Stromal cell of bone marrow (primary cell): ENCODE data around the gene GABRR2.
"Not testable (repeated sequence)": the region's sequence is repeated elsewhere in the genome, so short reads cannot be mapped to it uniquely, and the experiment has no call there.

Experiments used
- DNase-seq: peaks from one replicate; pipeline ENCODE4 v3.0.0-alpha.2; 2012; ENCODE audit warnings: low read depth

Gene GABRR2

GRCh38 chr6:89257346-89257745 is 57.8 kb downstream of the GABRR2 start:
- no peak for DNase-seq

GRCh38 chr6:89255417-89255816 is 59.7 kb downstream of the GABRR2 start:
- DNase-seq, result no peak

- DNase-seq, result no peak
Measured at GRCh38 chr6:89254569-89254968, 60.5 kb downstream of the GABRR2 start.

- no peak for DNase-seq
Measured at GRCh38 chr6:89252907-89253306, 62.2 kb downstream of the GABRR2 start.

GRCh38 chr6:89251976-89252375 is 63.1 kb downstream of the GABRR2 start:
- DNase-seq, result no peak

GRCh38 chr6:89251170-89251569 is 63.9 kb downstream of the GABRR2 start:
- no peak for DNase-seq

- DNase-seq, result no peak
Measured at GRCh38 chr6:89250239-89250638, 64.9 kb downstream of the GABRR2 start.

- DNase-seq, result no peak
Measured at GRCh38 chr6:89244241-89244985, 70.7 kb downstream of the GABRR2 start.

- no peak for DNase-seq
Measured at GRCh38 chr6:89243331-89243629, 71.8 kb downstream of the GABRR2 start.

GRCh38 chr6:89242574-89243330 is 72.3 kb downstream of the GABRR2 start:
- DNase-seq, result peak; percentile 28

- no peak for DNase-seq
Measured at GRCh38 chr6:89239338-89239737, 75.8 kb downstream of the GABRR2 start.

- DNase-seq, result no peak
Measured at GRCh38 chr6:89237158-89237557, 77.9 kb downstream of the GABRR2 start.

- not testable (repeated sequence) for DNase-seq
Measured at GRCh38 chr6:89233605-89234004, 81.5 kb downstream of the GABRR2 start.

- DNase-seq, result no peak
Measured at GRCh38 chr6:89222712-89223039, 92.4 kb downstream of the GABRR2 start.

- DNase-seq, result no peak
Measured at GRCh38 chr6:89221971-89222711, 93.0 kb downstream of the GABRR2 start.

- no peak for DNase-seq
Measured at GRCh38 chr6:89221129-89221528, 94.0 kb downstream of the GABRR2 start.

GRCh38 chr6:89217299-89217910 is 97.7 kb downstream of the GABRR2 start, which contains the start of gene GABRR1:
TSS of gene GABRR1 (minus strand) at chr6:89217358. CDS start at chr6:89217322, 36 bp downstream.
- no peak for DNase-seq

- DNase-seq, result no peak
Measured at GRCh38 chr6:89216411-89216810, 98.7 kb downstream of the GABRR2 start.

GRCh38 chr6:89215391-89215790 is 99.7 kb downstream of the GABRR2 start:
- no peak for DNase-seq

- no peak for DNase-seq
Measured at GRCh38 chr6:89214197-89214596, 100.9 kb downstream of the GABRR2 start.

GRCh38 chr6:89212472-89212871 is 102.6 kb downstream of the GABRR2 start:
- DNase-seq, result no peak

- no peak for DNase-seq
Measured at GRCh38 chr6:89209457-89209856, 105.6 kb downstream of the GABRR2 start.

GRCh38 chr6:89208551-89208950 is 106.5 kb downstream of the GABRR2 start:
- DNase-seq, result no peak
